Fibroblast of peridontal ligament (primary cell): ENCODE results near the gene MSH3.
"Not testable (repeated sequence)": the region's sequence is repeated elsewhere in the genome, so short reads cannot be mapped to it uniquely, and the experiment has no call there.

Experiments used
- DNase-seq: peaks from one replicate; pipeline ENCODE4 v3.0.0-alpha.2; 2010; ENCODE audit errors: extremely low read depth

Gene MSH3

GRCh38 chr5:80706835-80707447 lies 52.5 kb downstream of the MSH3 start:
- DNase-seq: no peak

- DNase-seq: peak; percentile 71
Observed at GRCh38 chr5:80707645-80708044, 53.2 kb downstream of the MSH3 start.

- DNase-seq: no peak
Observed at GRCh38 chr5:80711216-80711615, 56.8 kb downstream of the MSH3 start.

GRCh38 chr5:80711938-80712337 lies 57.5 kb downstream of the MSH3 start:
- peak; percentile 23 for DNase-seq

- no peak for DNase-seq
Observed at GRCh38 chr5:80712919-80713318, 58.5 kb downstream of the MSH3 start.

- no peak for DNase-seq
Observed at GRCh38 chr5:80713631-80714030, 59.2 kb downstream of the MSH3 start.

GRCh38 chr5:80714570-80715298 lies 60.3 kb downstream of the MSH3 start:
- no peak for DNase-seq

GRCh38 chr5:80715887-80716286 lies 61.4 kb downstream of the MSH3 start:
- no peak for DNase-seq

- no peak for DNase-seq
Observed at GRCh38 chr5:80720181-80720580, 65.7 kb downstream of the MSH3 start.

GRCh38 chr5:80722916-80723315 lies 68.5 kb downstream of the MSH3 start:
- DNase-seq: no peak

- no peak for DNase-seq
Observed at GRCh38 chr5:80725446-80725845, 71.0 kb downstream of the MSH3 start.

GRCh38 chr5:80736730-80737129 lies 82.3 kb downstream of the MSH3 start:
- no peak for DNase-seq

- no peak for DNase-seq
Observed at GRCh38 chr5:80738466-80738865, 84.0 kb downstream of the MSH3 start.

- DNase-seq: no peak
Observed at GRCh38 chr5:80739057-80739456, 84.6 kb downstream of the MSH3 start.

- no peak for DNase-seq
Observed at GRCh38 chr5:80739496-80739895, 85.0 kb downstream of the MSH3 start.

- no peak for DNase-seq
Observed at GRCh38 chr5:80739898-80740297, 85.4 kb downstream of the MSH3 start.

GRCh38 chr5:80740488-80740887 lies 86.0 kb downstream of the MSH3 start:
- DNase-seq: not testable (repeated sequence)

GRCh38 chr5:80740999-80741398 lies 86.5 kb downstream of the MSH3 start:
- no peak for DNase-seq

GRCh38 chr5:80744149-80744548 lies 89.7 kb downstream of the MSH3 start:
- no peak for DNase-seq

GRCh38 chr5:80745490-80745889 lies 91.0 kb downstream of the MSH3 start:
- DNase-seq: no peak

- no peak for DNase-seq
Observed at GRCh38 chr5:80747922-80748321, 93.5 kb downstream of the MSH3 start.

GRCh38 chr5:80752427-80752826 lies 98.0 kb downstream of the MSH3 start:
- no peak for DNase-seq

GRCh38 chr5:80753712-80754111 lies 99.3 kb downstream of the MSH3 start:
- no peak for DNase-seq

GRCh38 chr5:80754900-80755299 lies 100.4 kb downstream of the MSH3 start:
- DNase-seq: peak; percentile 58
